ENCODE results near the gene SHPK.

DNA sequence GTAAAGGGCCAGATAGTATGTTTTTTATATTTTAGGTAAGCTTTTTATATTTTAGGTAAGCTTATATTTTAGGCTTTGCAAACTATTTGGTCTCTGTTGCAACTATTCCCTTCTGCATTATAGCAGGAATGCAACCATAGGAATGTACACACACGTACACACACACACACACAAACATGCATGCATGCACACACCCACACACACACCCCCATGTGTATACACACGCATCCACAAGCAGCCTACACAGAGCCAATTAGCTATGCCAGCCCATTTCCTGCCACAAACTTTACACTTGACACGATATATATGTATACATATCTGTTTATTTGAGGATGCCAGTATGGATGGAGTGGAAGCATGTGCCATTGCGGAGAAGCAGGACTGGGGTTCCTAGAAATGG, 70.9 kb downstream of the SHPK start:
- TF ChIP-seq, protein P1, sequence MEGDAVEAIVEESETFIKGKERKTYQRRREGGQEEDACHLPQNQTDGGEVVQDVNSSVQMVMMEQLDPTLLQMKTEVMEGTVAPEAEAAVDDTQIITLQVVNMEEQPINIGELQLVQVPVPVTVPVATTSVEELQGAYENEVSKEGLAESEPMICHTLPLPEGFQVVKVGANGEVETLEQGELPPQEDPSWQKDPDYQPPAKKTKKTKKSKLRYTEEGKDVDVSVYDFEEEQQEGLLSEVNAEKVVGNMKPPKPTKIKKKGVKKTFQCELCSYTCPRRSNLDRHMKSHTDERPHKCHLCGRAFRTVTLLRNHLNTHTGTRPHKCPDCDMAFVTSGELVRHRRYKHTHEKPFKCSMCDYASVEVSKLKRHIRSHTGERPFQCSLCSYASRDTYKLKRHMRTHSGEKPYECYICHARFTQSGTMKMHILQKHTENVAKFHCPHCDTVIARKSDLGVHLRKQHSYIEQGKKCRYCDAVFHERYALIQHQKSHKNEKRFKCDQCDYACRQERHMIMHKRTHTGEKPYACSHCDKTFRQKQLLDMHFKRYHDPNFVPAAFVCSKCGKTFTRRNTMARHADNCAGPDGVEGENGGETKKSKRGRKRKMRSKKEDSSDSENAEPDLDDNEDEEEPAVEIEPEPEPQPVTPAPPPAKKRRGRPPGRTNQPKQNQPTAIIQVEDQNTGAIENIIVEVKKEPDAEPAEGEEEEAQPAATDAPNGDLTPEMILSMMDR (IDR thresholded peaks at IDR 0.05): no peak
- TF ChIP-seq POLR2A (IDR thresholded peaks at IDR 0.05): no peak
